HepG2 (cell line): ENCODE measurements around the gene CYB5R3. TPM values are rescaled to one million over a fixed set of nuclear protein-coding genes. Genes with fewer than 3 reads are reported as not detected.

Experiments
- ATAC-seq: fragments of 200-7000 bp; cut with Tn5 transposase; 3 replicates; pipeline ENCODE4 v1.9.1; 2020; ENCODE audit warnings: mild to moderate bottlenecking, moderate library complexity
- BruUV-seq: library from RNA; stranded (reverse); fragments of 400-500 nt; replicated peaks from 2 replicates; lab custom pipeline; 2021; lab: Mats Ljungman, UMichigan
- CTCF ChIA-PET: fragments of 300-600 bp; formaldehyde crosslinking; extraction: SDS; loops from one replicate; lab custom pipeline; 2021; ENCODE audit warnings: low total read pairs, inconsistent platforms, low intra/inter-chr PET ratio; lab: Yijun Ruan, JAX
- POLR2A ChIA-PET: fragments of 350-600 bp; sonication (Branson Sonifier 250); formaldehyde crosslinking; loops from one replicate; lab custom pipeline; 2020; ENCODE audit warnings: antibody characterized with exemption, inconsistent platforms; lab: Yijun Ruan, JAX
- DNase-seq: peaks from one replicate; pipeline ENCODE4 v3.0.0-alpha.2; 2015; ENCODE audit warnings: low spot score
- FAIRE-seq: peaks from 3 replicates; lab custom pipeline; 2011; peaks lifted over from hg19 to GRCh38; lab: Jason Lieb, UNC
- H2AFZ ChIP-seq: one replicate; pipeline ENCODE4 v1.6.1; 2011; ENCODE audit warnings: low read length, inconsistent platforms
- H3K27ac ChIP-seq: fragments of 300-600 bp; 3 replicates; pipeline ENCODE4 v1.8.0; 2011; ENCODE audit warnings: mixed run types, mild to moderate bottlenecking, mixed read lengths, low read length, inconsistent platforms; ENCODE audit not compliant: insufficient read depth; ENCODE audit errors: extremely low read length
- H3K27me3 ChIP-seq, 2 experiments: fragments of 200-600 bp in 1 of 2; 2 replicates in 1 of 2; 3 replicates in 1 of 2; pipeline versions ENCODE4 v1.6.0 to v1.8.0; 2011; ENCODE audit warnings: low read length in 2 of 2, mild to moderate bottlenecking in 2 of 2, moderate library complexity in 2 of 2, inconsistent platforms in 1 of 2; ENCODE audit not compliant: insufficient read depth in 2 of 2, control insufficient read depth in 1 of 2
- H3K36me3 ChIP-seq, 2 experiments: fragments of 200-600 bp in 1 of 2; replicated peaks in 1 of 2; 2 replicates in 1 of 2; 3 replicates in 1 of 2; pipeline versions ENCODE4 v1.5.1 to v1.8.0; 2011; ENCODE audit warnings: low read length in 2 of 2, inconsistent platforms in 1 of 2; ENCODE audit not compliant: insufficient read depth in 2 of 2, control insufficient read depth in 1 of 2
- H3K4me1 ChIP-seq: 2 replicates; pipeline ENCODE4 v1.5.1; 2012; ENCODE audit warnings: low read length, inconsistent platforms; ENCODE audit not compliant: insufficient read depth
- H3K4me2 ChIP-seq: 2 replicates; pipeline ENCODE4 v1.6.0; 2011; ENCODE audit warnings: low read depth, low read length, inconsistent platforms
- H3K4me3 ChIP-seq, 3 experiments: fragments of 200-600 bp in 1 of 3; sonication (generic), shearing (Covaris generic) in 1 of 3; replicated peaks in 1 of 3; 2 replicates each; pipeline ENCODE4 v1.5.1; 2011 to 2016; ENCODE audit warnings: low read length in 3 of 3, inconsistent platforms in 2 of 3, low read depth in 2 of 3, mild to moderate bottlenecking in 2 of 3, control low read depth in 1 of 3, mixed read lengths in 1 of 3; ENCODE audit not compliant: insufficient read depth in 1 of 3
- H3K79me2 ChIP-seq: one replicate; pipeline ENCODE4 v1.6.1; 2011; ENCODE audit warnings: low read length, inconsistent platforms; ENCODE audit not compliant: insufficient read depth
- H3K9ac ChIP-seq: 2 replicates; pipeline ENCODE4 v1.6.0; 2011; ENCODE audit warnings: mild to moderate bottlenecking, low read depth, low read length, inconsistent platforms; ENCODE audit not compliant: insufficient read depth
- H3K9me3 ChIP-seq: 2 replicates; pipeline ENCODE4 v1.5.1; 2012; ENCODE audit warnings: mild to moderate bottlenecking, low read length
- H4K20me1 ChIP-seq: 2 replicates; pipeline ENCODE4 v1.6.0; 2011; ENCODE audit warnings: inconsistent platforms, mild to moderate bottlenecking, low read length, moderate library complexity; ENCODE audit not compliant: insufficient read depth
- AKAP8 ChIP-seq: sonication (generic); formaldehyde crosslinking; IDR thresholded peaks from 2 replicates; pipeline ENCODE4 v1.5.1; 2020; ENCODE audit warnings: mild to moderate bottlenecking, missing genetic modification reagents
- BCL6 ChIP-seq: IDR thresholded peaks from 2 replicates; pipeline ENCODE4 v1.6.1; 2016; ENCODE audit warnings: missing genetic modification reagents, missing compliant biosample characterization
- CTCF ChIP-seq: sonication (generic); formaldehyde crosslinking; IDR thresholded peaks from 2 replicates; pipeline ENCODE4 v1.5.0; 2020; ENCODE audit warnings: mild to moderate bottlenecking, missing genetic modification reagents, moderate library complexity
- FOXA1 ChIP-seq, 2 experiments: fragments of 450-650 bp in 1 of 2; sonication (generic) in 1 of 2; formaldehyde crosslinking in 1 of 2; IDR thresholded peaks; 2 replicates each; pipeline versions ENCODE4 v1.4.0 to v1.6.1; 2016 to 2020; ENCODE audit warnings: missing genetic modification reagents in 1 of 2
- IRF9 ChIP-seq: sonication (generic); formaldehyde crosslinking; IDR thresholded peaks from 2 replicates; pipeline ENCODE4 v1.8.0; 2022; ENCODE audit warnings: missing genetic modification reagents, mild to moderate bottlenecking, borderline replicate concordance
- MIER3 ChIP-seq: IDR thresholded peaks from 2 replicates; pipeline ENCODE4 v1.6.1; 2016; ENCODE audit warnings: missing compliant biosample characterization, borderline replicate concordance
- REPIN1 ChIP-seq: sonication (generic); formaldehyde crosslinking; IDR thresholded peaks from 2 replicates; pipeline ENCODE4 v1.8.0; 2022; ENCODE audit warnings: missing genetic modification reagents, low read depth, mild to moderate bottlenecking, borderline replicate concordance
- ZNF281 ChIP-seq: sonication (generic); formaldehyde crosslinking; IDR thresholded peaks from 2 replicates; pipeline ENCODE4 v1.4.0; 2020; ENCODE audit warnings: missing genetic modification reagents, borderline replicate concordance
- ZNF563 ChIP-seq: sonication (generic); formaldehyde crosslinking; IDR thresholded peaks from 2 replicates; pipeline ENCODE4 v1.8.0; 2022; ENCODE audit warnings: mild to moderate bottlenecking, moderate library complexity, missing genetic modification reagents
- ZNF747 ChIP-seq: sonication (generic); formaldehyde crosslinking; IDR thresholded peaks from 2 replicates; pipeline ENCODE4 v1.8.1; 2023; ENCODE audit warnings: missing genetic modification reagents, mild to moderate bottlenecking, borderline replicate concordance
- ZNF879 ChIP-seq: sonication (generic); formaldehyde crosslinking; IDR thresholded peaks from 2 replicates; pipeline ENCODE4 v1.8.1; 2023; ENCODE audit warnings: missing genetic modification reagents
- ZSCAN21 ChIP-seq: sonication (generic); formaldehyde crosslinking; IDR thresholded peaks from 2 replicates; pipeline ENCODE4 v1.8.0; 2022; ENCODE audit warnings: mild to moderate bottlenecking, missing genetic modification reagents, moderate library complexity, borderline replicate concordance
- WGBS: methylation state at CpG from one replicate; pipeline ENCODE4 v1.1.6; 2017; ENCODE audit warnings: low lambda C conversion rate; 5-methylcytosine and 5-hydroxymethylcytosine counted together
- in situ Hi-C: cut with HindIII; loops from 2 replicates; pipeline ENCODE4 v1.10.0; 2017; ENCODE audit warnings: low pct_unique_long_range_greater_than_20kb; ENCODE audit not compliant: extremely low pct_ligation_motif_present
- intact Hi-C: fragments of 100-400 bp; cut with micrococcal nuclease; formaldehyde crosslinking; loops from one replicate; pipeline ENCODE4 v1.10.0; 2022; ENCODE audit not compliant: unreplicated experiment
- polyA plus RNA-seq, 8 experiments: library from polyadenylated mRNA; depleted of rRNA in 3 of 8; stranded (reverse) in 7 of 8; unstranded in 1 of 8; fragments of >200 nt; fragmentation: Illumina TruSeq in 4 of 8; extraction: Trizol in 4 of 8; gene quantifications; 2 replicates each; pipeline versions ENCODE4 v1.2.1 to v1.2.3, GENCODE V29; 2011 to 2016; ENCODE audit warnings: low read depth in 4 of 8, missing spikeins in 1 of 8, mixed read lengths in 1 of 8; ENCODE audit not compliant: insufficient read depth in 1 of 8
- total RNA-seq, 5 experiments: library from RNA; depleted of rRNA; stranded (reverse); fragments of >200 nt; fragmentation: Illumina TruSeq; extraction: Trizol; gene quantifications; 2 replicates each; pipeline ENCODE4 v1.2.3, GENCODE V29; 2016; ENCODE audit warnings: low read depth in 1 of 5

Gene CYB5R3
- total and polyA plus RNA-seq, 2 of the 13 experiments (the other 11 are each of a cell fraction or from before 2014, with no cell fraction given): 32.4 to 305 TPM

GRCh38 chr22:42682113-42682851, 33.1 kb upstream of the CYB5R3 start:
- no peak for DNase-seq
- POLR2A ChIA-PET: no interaction called here
- peak; percentile 53 for ATAC-seq
- no peak for FAIRE-seq
- WGBS: 4% methylated on average over 10 of the region's 10 CpGs
- in situ Hi-C loops (no loop called here), intact Hi-C loops (no loop called here)
- no TSS peak for BruUV-seq
- no peaks in the 10 kb centered on the region; a peak in 2 of 5 replicates for H3K27me3 ChIP-seq
- no peak overlapping the region for H3K27ac ChIP-seq
- H3K36me3 ChIP-seq: no peaks in the 10 kb centered on the region
- H3K79me2 ChIP-seq: no peaks in the 10 kb centered on the region
- no peak overlapping the region for H3K9ac ChIP-seq
- peak overlapping the region; percentile 12; the same call in 1 of the 2 replicates for H3K4me2 ChIP-seq
- H3K4me3 ChIP-seq: no peak overlapping the region
- no peak overlapping the region for H2AFZ ChIP-seq
- H4K20me1 ChIP-seq: no peaks in the 10 kb centered on the region
- H3K4me1 ChIP-seq: peaks cover 63% of the 10 kb centered on the region
- CTCF ChIA-PET: no interaction called here
- peaks cover 11% of the 10 kb centered on the region; the same call in 1 of the 2 replicates for H3K9me3 ChIP-seq
- TF ChIP-seq ZNF563 (CRISPR knock-in tag) (no peak), BCL6 (CRISPR knock-in tag) (peak; percentile 90), FOXA1 (IDR thresholded peaks at IDR 0.05) (no peak), FOXA1 (CRISPR knock-in tag; IDR thresholded peaks at IDR 0.05) (peak; percentile 80), ZSCAN21 (CRISPR knock-in tag) (no peak), IRF9 (CRISPR knock-in tag) (no peak), ZNF281 (CRISPR knock-in tag) (peak; percentile 63; the same call in 1 of the 2 replicates), ZNF879 (CRISPR knock-in tag) (no peak), CTCF (CRISPR knock-in tag) (peak; percentile 15; the same call in 1 of the 2 replicates), AKAP8 (no peak), ZNF747 (CRISPR knock-in tag) (no peak), REPIN1 (CRISPR knock-in tag) (no peak), MIER3 (CRISPR knock-in tag) (no peak)
